Prostate gland (tissue), 2 donors: ENCODE results near the gene ATP1A2. TPM values are rescaled to one million over a fixed set of nuclear protein-coding genes. Genes with fewer than 3 reads are reported as not detected.

Source experiments
- DNase-seq: peaks from one replicate; pipeline ENCODE4 v3.0.0-alpha.2; 2019; ENCODE audit warnings: low spot score
- H3K27ac ChIP-seq, 2 donors: fragments of 200-600 bp; sonication (generic); 2 replicates each; pipeline ENCODE4 v1.5.1; 2017 to 2019
- H3K27me3 ChIP-seq: fragments of 200-600 bp; sonication (generic); replicated peaks from 2 replicates; pipeline ENCODE4 v1.5.1; 2019; ENCODE audit not compliant: insufficient read depth
- H3K36me3 ChIP-seq, 2 donors: fragments of 200-600 bp; sonication (generic); 1 replicate in 1 of 2; 2 replicates in 1 of 2; pipeline versions ENCODE4 v1.5.1 to v1.8.1; 2017 to 2019
- H3K4me1 ChIP-seq: fragments of 200-600 bp; sonication (generic); replicated peaks from 2 replicates; pipeline ENCODE4 v1.5.1; 2019
- H3K4me3 ChIP-seq, 2 donors: fragments of 200-600 bp; sonication (generic); 2 replicates each; pipeline ENCODE4 v1.5.1; 2017 to 2019
- H3K9me3 ChIP-seq: fragments of 200-600 bp; sonication (generic); 2 replicates; pipeline ENCODE4 v1.5.1; 2017
- CTCF ChIP-seq, 4 experiments: fragments of 200-600 bp in 2 of 4; fragments of 450-650 bp in 2 of 4; sonication (generic) in 2 of 4; IDR thresholded peaks; 1 replicate in 3 of 4; 2 replicates in 1 of 4; pipeline ENCODE4 v1.5.1; 2016 to 2019; ENCODE audit warnings: antibody characterized with exemption in 4 of 4, mild to moderate bottlenecking in 2 of 4, moderate library complexity in 2 of 4
- POLR2A ChIP-seq: fragments of 450-650 bp; IDR thresholded peaks from one replicate; pipeline ENCODE4 v1.6.1; 2016; ENCODE audit warnings: antibody characterized with exemption, mild to moderate bottlenecking
- POLR2AphosphoS5 ChIP-seq: sonication (generic); formaldehyde crosslinking; IDR thresholded peaks from one replicate; pipeline ENCODE4 v1.6.1; 2017; ENCODE audit warnings: antibody characterized with exemption
- WGBS: methylation state at CpG from one replicate; pipeline ENCODE4 v1.1.5; 2018; 5-methylcytosine and 5-hydroxymethylcytosine counted together
- intact Hi-C: fragments of 100-400 bp; cut with DNase I; formaldehyde crosslinking; loops from one replicate; pipeline ENCODE4 v1.14.2; 2022
- total RNA-seq, 2 donors: library from RNA; depleted of rRNA; stranded (reverse); fragments of >200 nt; gene quantifications; one replicate each; pipeline ENCODE4 v1.1.0, GENCODE V29; 2016

ATP1A2 gene
- total RNA-seq, 2 donors from 2014 or later, result 14.8 to 69.0 TPM

DNA sequence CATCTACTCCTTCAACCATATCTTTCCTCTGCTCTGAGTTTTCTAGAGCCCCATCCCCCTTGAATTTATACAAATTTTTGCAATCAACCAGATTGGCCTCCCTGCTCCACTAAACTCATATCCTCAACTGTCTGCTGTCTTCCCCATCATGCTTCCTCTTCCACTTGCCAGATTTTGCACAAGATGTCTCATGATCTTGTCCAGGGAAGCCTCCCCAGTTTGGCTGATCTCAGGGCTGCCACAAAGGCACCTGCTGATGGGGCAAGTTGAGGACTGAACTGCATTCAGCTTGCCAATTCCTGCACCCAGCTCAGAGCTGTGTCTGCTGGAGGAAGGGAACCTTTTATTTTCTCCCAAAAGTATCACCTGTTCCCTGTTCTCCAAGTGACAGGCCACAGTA is 38.1 kb upstream of the ATP1A2 start:
- Histone ChIP-seq H3K4me3 (no peak overlapping the region), H3K9me3 (no peaks in the 10 kb centered on the region), H3K27ac (no peak overlapping the region), H3K27me3 (no peaks in the 10 kb centered on the region), H3K4me1 (no peaks in the 10 kb centered on the region), H3K36me3 (no peaks in the 10 kb centered on the region)
- no peak for TF ChIP-seq POLR2A
- no peak for TF ChIP-seq POLR2AphosphoS5
- no peak for TF ChIP-seq CTCF (IDR thresholded peaks at IDR 0.05)
- intact Hi-C loops, result no loop called here
- no peak for DNase-seq

DNA sequence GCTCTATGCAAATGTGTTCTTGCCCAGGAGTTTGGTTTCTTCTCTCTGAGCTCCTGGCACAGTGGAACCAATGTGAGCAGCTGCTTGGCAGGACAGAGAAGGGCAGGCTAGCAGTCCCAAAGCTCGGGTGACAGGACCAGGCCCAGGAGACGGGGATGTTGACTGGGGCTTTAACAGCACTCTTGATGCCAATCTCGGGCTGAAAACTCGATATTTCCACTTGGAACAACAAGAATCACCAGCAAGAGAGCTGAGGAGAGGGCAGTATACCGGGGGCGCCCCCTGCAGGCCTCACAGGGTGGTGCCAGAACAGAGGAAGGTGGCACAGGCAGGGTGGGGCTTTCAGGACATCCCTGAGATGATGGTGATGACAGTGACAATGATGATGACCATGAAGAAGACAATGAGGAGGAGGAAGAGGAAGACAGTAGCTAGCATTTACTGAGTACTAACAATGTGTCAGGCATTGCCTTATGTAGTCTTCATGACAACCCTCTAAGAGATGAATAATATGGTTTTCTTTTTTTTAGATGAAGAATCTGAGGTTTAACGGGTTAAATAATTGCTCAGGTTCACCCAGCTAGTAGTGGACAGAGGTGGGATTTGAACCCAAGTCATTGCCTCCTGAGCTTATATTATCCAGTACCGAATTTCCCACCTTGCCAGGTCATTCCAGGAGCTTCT is 36.9 kb upstream of the ATP1A2 start:
- WGBS, result 20% methylated on average over 8 of the region's 8 CpGs
- intact Hi-C loops, result no loop called here
- H3K9me3 ChIP-seq, result no peaks in the 10 kb centered on the region
- no peak overlapping the region for H3K4me3 ChIP-seq
- H3K27ac ChIP-seq, result no peak overlapping the region
- no peaks in the 10 kb centered on the region for H3K36me3 ChIP-seq
- no peaks in the 10 kb centered on the region for H3K27me3 ChIP-seq
- TF ChIP-seq CTCF (IDR thresholded peaks at IDR 0.05), result peak; percentile 11 to 41 (median 38)
- no peak for TF ChIP-seq POLR2AphosphoS5
- TF ChIP-seq POLR2A, result no peak
- no peaks in the 10 kb centered on the region for H3K4me1 ChIP-seq
- no peak for DNase-seq

DNA sequence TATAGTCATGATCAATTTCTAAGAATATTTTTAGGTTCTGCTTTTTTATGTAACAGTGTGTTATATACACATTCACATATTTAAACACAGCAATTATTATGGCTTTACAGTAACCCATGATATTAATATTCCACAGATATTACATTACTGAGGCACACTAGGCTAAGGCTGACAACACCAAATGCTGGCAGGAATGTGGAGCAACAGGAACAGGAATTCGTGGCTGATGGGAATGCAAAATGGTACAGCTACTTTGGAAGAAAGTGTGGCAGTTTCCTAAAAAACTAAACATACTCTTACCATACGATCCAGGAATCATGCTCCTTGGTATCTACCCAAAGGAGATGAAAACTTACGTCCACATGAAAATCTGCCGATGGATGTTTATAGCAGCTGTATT is 36.1 kb upstream of the ATP1A2 start:
- TF ChIP-seq POLR2AphosphoS5 (no peak), CTCF (IDR thresholded peaks at IDR 0.05) (no peak), POLR2A (no peak)
- no peak for DNase-seq
- H3K4me3 ChIP-seq, result no peak overlapping the region
- intact Hi-C loops, result no loop called here
- no peaks in the 10 kb centered on the region for H3K27me3 ChIP-seq
- WGBS, result 65% methylated on average over 4 of the region's 4 CpGs
- no peak overlapping the region for H3K27ac ChIP-seq
- H3K36me3 ChIP-seq, result no peaks in the 10 kb centered on the region
- no peaks in the 10 kb centered on the region for H3K9me3 ChIP-seq
- no peaks in the 10 kb centered on the region for H3K4me1 ChIP-seq

DNA sequence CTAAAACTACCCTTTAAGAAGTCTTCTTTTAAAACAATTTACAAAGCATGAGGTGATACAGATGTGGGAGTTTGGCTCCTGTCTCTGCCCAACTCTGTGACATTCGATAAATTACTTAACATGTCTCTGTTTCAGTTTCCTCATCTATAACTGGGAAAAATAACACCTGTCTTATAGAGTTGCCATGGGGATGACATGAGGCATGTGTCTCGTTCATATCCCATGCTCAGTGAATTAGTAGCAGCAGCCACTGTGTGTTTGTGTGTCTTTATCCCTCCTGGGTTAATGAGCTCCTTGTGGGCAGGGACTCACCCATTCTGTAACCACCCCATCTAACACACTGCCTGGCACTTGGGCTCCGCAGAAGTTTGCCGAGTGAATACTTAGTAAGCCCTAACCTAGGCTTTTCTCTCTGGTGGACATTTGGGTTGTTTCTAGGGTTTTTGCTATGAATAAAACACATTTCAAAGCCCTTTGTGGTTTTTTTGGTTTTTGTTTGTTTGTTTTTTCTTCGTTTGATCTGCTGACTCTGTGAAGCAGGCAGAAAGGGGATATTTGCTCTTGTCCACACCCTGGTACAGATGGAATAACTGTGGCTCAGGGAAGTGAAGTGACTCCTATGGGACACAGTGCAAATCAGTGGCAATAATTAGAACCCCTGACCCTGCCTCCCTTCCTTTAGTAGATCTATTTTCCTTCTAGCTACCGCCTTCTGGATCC is 35.0 kb upstream of the ATP1A2 start:
- Histone ChIP-seq H3K4me3 (no peak overlapping the region), H3K27me3 (no peaks in the 10 kb centered on the region), H3K27ac (no peak overlapping the region), H3K9me3 (no peaks in the 10 kb centered on the region), H3K4me1 (no peaks in the 10 kb centered on the region), H3K36me3 (no peaks in the 10 kb centered on the region)
- intact Hi-C loops, result loop anchor here (5.0 kb wide), 1 partner anchor 33 kb away; no protein-coding TSS in a partner anchor
- TF ChIP-seq POLR2A (no peak), POLR2AphosphoS5 (no peak)
- no peak for DNase-seq
- 55% methylated on average over 6 of the region's 6 CpGs for WGBS

DNA sequence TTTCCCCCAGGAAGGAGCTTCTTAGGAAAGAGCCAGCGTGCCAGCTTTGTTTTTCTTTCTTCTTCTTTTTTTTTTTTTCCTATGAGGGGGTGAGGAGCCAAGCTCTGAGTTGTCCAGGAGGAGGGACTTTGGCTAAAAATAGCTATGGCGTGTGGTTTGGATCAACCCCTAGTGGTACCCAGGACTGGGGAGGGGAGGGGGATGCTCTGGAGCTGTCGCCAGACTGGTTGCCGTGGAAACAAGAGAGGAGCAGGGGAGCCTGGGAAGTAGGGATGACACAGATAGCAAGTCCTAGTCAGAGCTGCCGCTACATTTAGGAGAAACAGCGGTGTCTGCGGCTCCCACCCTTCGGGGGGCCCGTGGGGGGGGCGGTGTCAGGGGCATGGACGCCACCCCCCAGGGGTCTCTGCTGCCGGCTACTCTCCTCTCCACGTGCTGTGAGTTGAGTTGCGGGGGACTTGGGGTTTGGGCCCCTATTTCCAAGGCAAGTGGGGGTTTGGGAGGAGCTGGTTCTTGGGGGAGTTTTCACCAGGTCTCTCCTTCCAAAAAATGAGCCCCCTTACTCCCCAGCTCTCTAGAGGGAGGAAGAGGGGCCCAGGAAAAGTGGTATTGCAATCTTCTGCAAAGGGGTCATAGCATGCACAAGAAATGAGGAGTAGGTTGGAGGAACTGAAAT is 34.2 kb upstream of the ATP1A2 start, which contains the start of gene KCNJ9:
Gene KCNJ9, plus strand, starts transcription at position 278 of the 676 bp plus-strand sequence. CDS start 2,493 bp downstream, outside the sequence.
- intact Hi-C loops, result loop anchor here (5.0 kb wide), 1 partner anchor 34 kb away; no protein-coding TSS in a partner anchor
- 13% methylated on average over 14 of the region's 14 CpGs for WGBS
- Histone ChIP-seq H3K36me3 (no peaks in the 10 kb centered on the region), H3K4me1 (no peaks in the 10 kb centered on the region), H3K9me3 (no peaks in the 10 kb centered on the region), H3K27me3 (no peaks in the 10 kb centered on the region), H3K27ac (no peak within 1 kb of the TSS), H3K4me3 (no peak within 1 kb of the TSS)
- TF ChIP-seq CTCF (IDR thresholded peaks at IDR 0.05), result no peak
- no peak for TF ChIP-seq POLR2A
- no peak for TF ChIP-seq POLR2AphosphoS5
- DNase-seq, result no peak
